H1 (cell line): ENCODE results near the gene RSF1. TPM values are rescaled to one million over a fixed set of nuclear protein-coding genes. Genes with fewer than 3 reads are reported as not detected.

Experiments used
- CTCF ChIA-PET: fragments of 300-600 bp; sonication (Branson Sonifier 250); formaldehyde crosslinking; loops from one replicate; lab custom pipeline; 2021; ENCODE audit not compliant: partially characterized antibody; lab: Charles Lee
- POLR2A ChIA-PET: fragments of 300-600 bp; sonication (Branson Sonifier 250); formaldehyde crosslinking; loops from one replicate; lab custom pipeline; 2021; ENCODE audit warnings: inconsistent platforms; ENCODE audit not compliant: partially characterized antibody; lab: Charles Lee
- DNase-seq, 2 experiments: peaks; one replicate each; pipeline versions ENCODE4 v3.0.0 to v3.0.0-alpha.2; 2010 to 2022; ENCODE audit warnings: low spot score in 2 of 2, low read depth in 1 of 2, mixed read lengths in 1 of 2
- FAIRE-seq: peaks from 2 replicates; lab custom pipeline; 2011; peaks lifted over from hg19 to GRCh38; lab: Jason Lieb, UNC
- H2AFZ ChIP-seq: 2 replicates; pipeline ENCODE4 v1.8.1; 2012; ENCODE audit warnings: low read length, inconsistent platforms
- H2AK5ac ChIP-seq: 2 replicates; pipeline ENCODE4 v1.6.1; 2013; ENCODE audit warnings: low read depth, low read length
- H2BK120ac ChIP-seq: replicated peaks from 2 replicates; pipeline ENCODE3; 2013; ENCODE audit warnings: low read depth, low read length, inconsistent platforms
- H2BK12ac ChIP-seq: 2 replicates; pipeline ENCODE4 v1.6.1; 2013; ENCODE audit warnings: low read depth, low read length
- H2BK15ac ChIP-seq: 2 replicates; pipeline ENCODE4 v1.6.1; 2013; ENCODE audit warnings: low read length
- H2BK20ac ChIP-seq: 2 replicates; pipeline ENCODE4 v1.6.1; 2013; ENCODE audit warnings: low read length
- H2BK5ac ChIP-seq: 2 replicates; pipeline ENCODE4 v1.6.1; 2013; ENCODE audit warnings: low read depth, low read length
- H3K14ac ChIP-seq: 2 replicates; pipeline ENCODE4 v1.6.1; 2013; ENCODE audit warnings: inconsistent platforms; ENCODE audit not compliant: insufficient read length
- H3K18ac ChIP-seq: 2 replicates; pipeline ENCODE4 v1.6.1; 2013; ENCODE audit warnings: low read length; ENCODE audit errors: extremely low read depth
- H3K23ac ChIP-seq: 2 replicates; pipeline ENCODE4 v1.6.1; 2013; ENCODE audit warnings: inconsistent platforms; ENCODE audit not compliant: insufficient read length
- H3K23me2 ChIP-seq: 2 replicates; pipeline ENCODE4 v1.6.1; 2013; ENCODE audit warnings: low read depth, low read length
- H3K27ac ChIP-seq: 2 replicates; pipeline ENCODE4 v1.6.1; 2011; ENCODE audit warnings: low read depth, low read length, inconsistent platforms
- H3K27me3 ChIP-seq, 4 experiments: replicated peaks in 1 of 4; 1 replicate in 1 of 4; 2 replicates in 3 of 4; pipeline versions ENCODE4 v1.6.1 to v1.8.1; 2011 to 2013; ENCODE audit warnings: low read length in 3 of 4, mild to moderate bottlenecking in 3 of 4, inconsistent platforms in 2 of 4, mixed read lengths in 2 of 4, moderate library complexity in 1 of 4; ENCODE audit not compliant: control insufficient read depth in 3 of 4, insufficient read depth in 3 of 4; ENCODE audit errors: extremely low read depth in 1 of 4
- H3K36me3 ChIP-seq, 4 experiments: 2 replicates each; pipeline versions ENCODE4 v1.6.1 to v1.8.1; 2011 to 2013; ENCODE audit warnings: mild to moderate bottlenecking in 4 of 4, low read length in 3 of 4, moderate library complexity in 2 of 4, control low read depth in 1 of 4, inconsistent platforms in 1 of 4; ENCODE audit not compliant: insufficient read depth in 4 of 4, control insufficient read depth in 2 of 4
- H3K4ac ChIP-seq: replicated peaks from 2 replicates; pipeline ENCODE3; 2013; ENCODE audit warnings: low read length, low read depth, mixed read lengths, inconsistent platforms; ENCODE audit not compliant: insufficient read length
- H3K4me1 ChIP-seq, 4 experiments: replicated peaks in 1 of 4; 1 replicate in 1 of 4; 2 replicates in 3 of 4; pipeline versions ENCODE4 v1.6.1 to v1.8.1; 2011 to 2013; ENCODE audit warnings: low read length in 3 of 4, inconsistent platforms in 2 of 4, mixed read lengths in 1 of 4; ENCODE audit not compliant: insufficient read depth in 4 of 4, control insufficient read depth in 3 of 4
- H3K4me2 ChIP-seq, 2 experiments: 2 replicates each; pipeline versions ENCODE4 v1.6.1 to v1.8.1; 2011 to 2013; ENCODE audit warnings: low read depth in 2 of 2, low read length in 2 of 2, control low read depth in 1 of 2, inconsistent platforms in 1 of 2, mild to moderate bottlenecking in 1 of 2; ENCODE audit not compliant: insufficient read depth in 1 of 2
- H3K4me3 ChIP-seq, 4 experiments: fragments of 200-600, 300-600 bp in 1 of 4; sonication (generic), shearing (Covaris generic), sonication (Bioruptor Twin) in 1 of 4; 2 replicates each; pipeline versions ENCODE4 v1.5.1 to v1.8.1; 2011 to 2016; ENCODE audit warnings: low read length in 4 of 4, low read depth in 3 of 4, control low read depth in 2 of 4, inconsistent platforms in 2 of 4, mild to moderate bottlenecking in 2 of 4, mixed read lengths in 1 of 4, moderate library complexity in 1 of 4; ENCODE audit not compliant: insufficient read depth in 2 of 4; ENCODE audit errors: extremely low read depth in 1 of 4
- H3K56ac ChIP-seq: replicated peaks from 2 replicates; pipeline ENCODE3; 2013; ENCODE audit warnings: low read depth, mild to moderate bottlenecking, mixed read lengths, low read length, inconsistent platforms; ENCODE audit not compliant: insufficient read length
- H3K79me1 ChIP-seq: 2 replicates; pipeline ENCODE4 v1.6.1; 2013; ENCODE audit warnings: low read depth, low read length, control low read depth
- H3K79me2 ChIP-seq, 2 experiments: 2 replicates each; pipeline versions ENCODE4 v1.6.1 to v1.8.1; 2012 to 2013; ENCODE audit warnings: low read length in 2 of 2, mild to moderate bottlenecking in 2 of 2, inconsistent platforms in 1 of 2; ENCODE audit not compliant: insufficient read depth in 2 of 2, control insufficient read depth in 1 of 2
- H3K9ac ChIP-seq, 4 experiments: replicated peaks in 1 of 4; 1 replicate in 1 of 4; 2 replicates in 3 of 4; pipeline versions ENCODE4 v1.6.1 to v1.8.1; 2011 to 2013; ENCODE audit warnings: low read depth in 3 of 4, low read length in 3 of 4, control low read depth in 2 of 4, mild to moderate bottlenecking in 2 of 4, moderate library complexity in 2 of 4, inconsistent platforms in 1 of 4; ENCODE audit errors: extremely low read depth in 1 of 4
- H3K9me3 ChIP-seq, 2 experiments: 2 replicates each; pipeline versions ENCODE4 v1.6.1 to v1.8.1; 2012 to 2013; ENCODE audit warnings: mild to moderate bottlenecking in 2 of 2, moderate library complexity in 2 of 2, control low read depth in 1 of 2, inconsistent platforms in 1 of 2, low read depth in 1 of 2, low read length in 1 of 2, mixed read lengths in 1 of 2; ENCODE audit not compliant: insufficient read depth in 2 of 2
- H4K20me1 ChIP-seq, 2 experiments: replicated peaks in 1 of 2; 2 replicates each; pipeline versions ENCODE3 to v1.8.1; 2011 to 2013; ENCODE audit warnings: inconsistent platforms in 2 of 2, low read length in 2 of 2, mild to moderate bottlenecking in 1 of 2; ENCODE audit not compliant: insufficient read depth in 2 of 2, control insufficient read depth in 1 of 2
- H4K5ac ChIP-seq: 2 replicates; pipeline ENCODE4 v1.6.1; 2013; ENCODE audit warnings: low read length, low read depth, mixed read lengths, inconsistent platforms; ENCODE audit not compliant: insufficient read length
- H4K8ac ChIP-seq: 2 replicates; pipeline ENCODE4 v1.8.0; 2013; ENCODE audit warnings: mild to moderate bottlenecking, moderate library complexity, low read length, inconsistent platforms; ENCODE audit not compliant: insufficient read depth; ENCODE audit errors: extremely low read depth
- H4K91ac ChIP-seq: replicated peaks from 2 replicates; pipeline ENCODE3; 2013; ENCODE audit warnings: low read length, mixed read lengths, inconsistent platforms; ENCODE audit not compliant: insufficient read length
- HDAC2 ChIP-seq, 2 experiments: fragments of 300-600 bp in 1 of 2; sonication (generic) in 1 of 2; IDR thresholded peaks; 2 replicates each; pipeline ENCODE4 v1.6.1; 2011 to 2012; ENCODE audit warnings: low read depth in 2 of 2, low read length in 2 of 2, mild to moderate bottlenecking in 2 of 2, moderate library complexity in 2 of 2, borderline replicate concordance in 1 of 2, inconsistent platforms in 1 of 2
- JUN ChIP-seq: IDR thresholded peaks from 2 replicates; pipeline ENCODE4 v1.6.1; 2011; ENCODE audit warnings: low read depth, mild to moderate bottlenecking, improper control_type of control experiment, low read length
- MAFK ChIP-seq: IDR thresholded peaks from 2 replicates; pipeline ENCODE4 v1.6.1; 2012; ENCODE audit warnings: low read depth, mild to moderate bottlenecking, improper control_type of control experiment, low read length
- TCF12 ChIP-seq: IDR thresholded peaks from 2 replicates; pipeline ENCODE4 v1.6.1; 2011; ENCODE audit warnings: low read depth, mild to moderate bottlenecking, low read length
- WGBS, 2 experiments: shearing (Covaris generic) in 1 of 2; methylation state at CpG; one replicate each; pipeline versions ENCODE4 v1.1.6 to v1.1.7; 2013 to 2015; ENCODE audit warnings: low lambda C conversion rate in 2 of 2, mixed read lengths in 2 of 2, inconsistent platforms in 1 of 2, low coverage in 1 of 2, missing lambda C conversion rate in 1 of 2; ENCODE audit not compliant: insufficient replicate concordance in 2 of 2, insufficient coverage in 1 of 2, insufficient read length in 1 of 2; ENCODE audit errors: extremely low coverage in 1 of 2, missing lambda C conversion rate in 1 of 2; 5-methylcytosine and 5-hydroxymethylcytosine counted together
- polyA plus RNA-seq, 7 experiments: library from polyadenylated mRNA; depleted of rRNA in 3 of 7; stranded (reverse) in 5 of 7; unstranded in 2 of 7; fragments of >200 nt in 5 of 7; fragments of 200-250 nt in 2 of 7; gene quantifications; 1 replicate in 5 of 7; 2 replicates in 1 of 7; 4 replicates in 1 of 7; pipeline versions ENCODE4 v1.2.1 to v1.2.3, GENCODE V29; 2011 to 2013; ENCODE audit warnings: missing spikeins in 2 of 7, mixed read lengths in 2 of 7
- total RNA-seq: library from RNA; stranded (reverse); fragmentation: NEBNext Ultra II Directional; extraction: Animal tissue kit (Norgen Biotek cat#: 25700); gene quantifications from 2 replicates; pipeline ENCODE4 v1.2.1, GENCODE V29; 2021
- TF ChIP-seq, protein P1 (sequence below): IDR thresholded peaks from 2 replicates; pipeline ENCODE4 v1.6.1; 2012; ENCODE audit warnings: inconsistent platforms

RSF1 gene
- total and polyA plus RNA-seq, 2 of the 8 experiments (the other 6 are each of a cell fraction or from before 2014, with no cell fraction given) = 17.8 to 87.9 TPM

DNA sequence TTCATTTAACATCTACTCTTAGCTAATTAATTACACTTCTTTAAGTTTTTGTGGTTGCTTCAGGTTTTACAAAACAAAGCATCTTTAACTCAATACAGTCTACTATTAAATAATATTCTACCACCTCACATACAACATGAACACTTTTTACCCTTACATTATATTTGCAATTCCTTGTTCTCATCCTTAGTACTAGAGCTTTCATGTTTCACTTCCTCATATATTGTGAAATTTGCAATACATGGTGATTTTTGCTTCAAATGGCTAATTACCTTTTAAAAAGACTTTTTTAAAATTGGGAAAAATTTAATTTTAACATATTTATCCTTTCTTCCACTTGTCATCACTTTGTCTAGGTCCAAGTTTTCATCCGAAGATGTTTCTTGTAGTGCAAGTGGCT, 37.5 kb downstream of the RSF1 start:
- H2BK5ac ChIP-seq = no peak overlapping the region
- H4K20me1 ChIP-seq = peaks cover 10 to 13% of the 10 kb centered on the region in 2 experiments
- no peak overlapping the region for H2BK15ac ChIP-seq
- no peak overlapping the region for H3K27ac ChIP-seq
- H2BK12ac ChIP-seq = no peak overlapping the region
- DNase-seq = no peak
- H3K4me3 ChIP-seq = no peak overlapping the region
- 97% methylated on average over 1 of the region's 1 CpG; no CpG with 5 or more reads in 1 of the 2 experiments for WGBS, 2 experiments
- peaks cover 7% of the 10 kb centered on the region for H3K79me1 ChIP-seq
- no peak overlapping the region for H2AK5ac ChIP-seq
- peaks cover 0 to 92% of the 10 kb centered on the region in 2 experiments; a peak in 3 of 4 replicates for H3K79me2 ChIP-seq
- no peaks in the 10 kb centered on the region for H3K23me2 ChIP-seq
- H3K27me3 ChIP-seq = no peaks in the 10 kb centered on the region
- no peak overlapping the region for H3K56ac ChIP-seq
- no peak overlapping the region for H2AFZ ChIP-seq
- H3K36me3 ChIP-seq = no peaks in the 10 kb centered on the region; a peak in 1 of 8 replicates
- H3K9ac ChIP-seq = no peak overlapping the region
- no peak overlapping the region for H3K23ac ChIP-seq
- H3K18ac ChIP-seq = no peak overlapping the region
- no peak overlapping the region for H3K4me2 ChIP-seq
- no peaks in the 10 kb centered on the region for H3K9me3 ChIP-seq
- no peak overlapping the region for H2BK120ac ChIP-seq
- H3K4me1 ChIP-seq = peaks cover 0 to 2% (median under 1%) of the 10 kb centered on the region in 4 experiments; a peak in 2 of 7 replicates
- H2BK20ac ChIP-seq = no peak overlapping the region
- no peak for FAIRE-seq
- POLR2A ChIA-PET = interaction anchor here (0.8 to 0.9 kb wide), 2 partner anchors 11 to 15 kb away, joined by 3 read pairs; no protein-coding TSS in a partner anchor
- H4K8ac ChIP-seq = no peak overlapping the region
- no peak overlapping the region for H3K4ac ChIP-seq
- CTCF ChIA-PET = no interaction called here
- H4K5ac ChIP-seq = no peak overlapping the region
- no peak overlapping the region for H4K91ac ChIP-seq
- H3K14ac ChIP-seq = no peak overlapping the region
- TF ChIP-seq TCF12 (no peak), HDAC2 (IDR thresholded peaks at IDR 0.05; ENCODE audit: borderline replicate concordance in 1 of 2, low read depth in 2 of 2, low read length in 2 of 2) (no peak), MAFK (no peak), JUN (no peak)
- TF ChIP-seq, protein P1, sequence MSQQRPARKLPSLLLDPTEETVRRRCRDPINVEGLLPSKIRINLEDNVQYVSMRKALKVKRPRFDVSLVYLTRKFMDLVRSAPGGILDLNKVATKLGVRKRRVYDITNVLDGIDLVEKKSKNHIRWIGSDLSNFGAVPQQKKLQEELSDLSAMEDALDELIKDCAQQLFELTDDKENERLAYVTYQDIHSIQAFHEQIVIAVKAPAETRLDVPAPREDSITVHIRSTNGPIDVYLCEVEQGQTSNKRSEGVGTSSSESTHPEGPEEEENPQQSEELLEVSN = no peak
